ENCODE results near the gene SUMO2.
"Not testable (repeated sequence)": the region's sequence is repeated elsewhere in the genome, so short reads cannot be mapped to it uniquely, and the experiment has no call there.

The SUMO2 gene

GRCh38 chr17:75138519-75138918 is 44.2 kb downstream of the SUMO2 start:
- no peak for DNase-seq

- not testable (repeated sequence) for DNase-seq
Measured at GRCh38 chr17:75137762-75138161, 45.0 kb downstream of the SUMO2 start.

GRCh38 chr17:75135946-75136345 is 46.8 kb downstream of the SUMO2 start:
- no peak for DNase-seq

- DNase-seq: no peak
Measured at GRCh38 chr17:75135452-75135851, 47.3 kb downstream of the SUMO2 start.

- not testable (repeated sequence) for DNase-seq
Measured at GRCh38 chr17:75133607-75134347, 49.0 kb downstream of the SUMO2 start.

GRCh38 chr17:75133001-75133400 is 49.8 kb downstream of the SUMO2 start:
- DNase-seq: no peak

GRCh38 chr17:75132018-75133000 is 50.5 kb downstream of the SUMO2 start:
- not testable (repeated sequence) for DNase-seq

- no peak for DNase-seq
Measured at GRCh38 chr17:75131278-75132017, 51.3 kb downstream of the SUMO2 start, which contains the start of gene NT5C. TSS of gene NT5C (minus strand) at chr17:75131742. CDS start at chr17:75131707, 35 bp downstream.

GRCh38 chr17:75130632-75131277 is 52.0 kb downstream of the SUMO2 start:
- DNase-seq: no peak

GRCh38 chr17:75130059-75130631 is 52.6 kb downstream of the SUMO2 start:
- DNase-seq: no peak

- no peak for DNase-seq
Measured at GRCh38 chr17:75129576-75129975, 53.2 kb downstream of the SUMO2 start.

- DNase-seq: no peak
Measured at GRCh38 chr17:75128694-75129505, 53.9 kb downstream of the SUMO2 start.

GRCh38 chr17:75127936-75128335 is 54.8 kb downstream of the SUMO2 start:
- DNase-seq: not testable (repeated sequence)

- DNase-seq: no peak
Measured at GRCh38 chr17:75126954-75127353, 55.8 kb downstream of the SUMO2 start.

- no peak for DNase-seq
Measured at GRCh38 chr17:75125984-75126383, 56.8 kb downstream of the SUMO2 start.

GRCh38 chr17:75124819-75125162 is 58.0 kb downstream of the SUMO2 start:
- no peak for DNase-seq

- DNase-seq: no peak
Measured at GRCh38 chr17:75124041-75124818, 58.5 kb downstream of the SUMO2 start.

GRCh38 chr17:75118307-75118706 is 64.5 kb downstream of the SUMO2 start:
- no peak for DNase-seq

- no peak for DNase-seq
Measured at GRCh38 chr17:75116737-75117136, 66.0 kb downstream of the SUMO2 start.

All from NCI-H187 treated with DMSO at 0.1 percent for 48 hours (cell line).